ENCODE data around the gene TARBP2. TPM values are rescaled to one million over a fixed set of nuclear protein-coding genes. Genes with fewer than 3 reads are reported as not detected.

TARBP2 gene, protein sequence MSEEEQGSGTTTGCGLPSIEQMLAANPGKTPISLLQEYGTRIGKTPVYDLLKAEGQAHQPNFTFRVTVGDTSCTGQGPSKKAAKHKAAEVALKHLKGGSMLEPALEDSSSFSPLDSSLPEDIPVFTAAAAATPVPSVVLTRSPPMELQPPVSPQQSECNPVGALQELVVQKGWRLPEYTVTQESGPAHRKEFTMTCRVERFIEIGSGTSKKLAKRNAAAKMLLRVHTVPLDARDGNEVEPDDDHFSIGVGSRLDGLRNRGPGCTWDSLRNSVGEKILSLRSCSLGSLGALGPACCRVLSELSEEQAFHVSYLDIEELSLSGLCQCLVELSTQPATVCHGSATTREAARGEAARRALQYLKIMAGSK
- total RNA-seq (2021) (47.8 and 53.3 TPM in 2 replicates), Bru-seq, nascent RNA (percentile 68 among the genes with signal in this experiment), BruChase-seq, experiment 1, labeled RNA remaining after a 2-hour chase (percentile 68 among the genes with signal in this experiment), BruChase-seq, experiment 2, labeled RNA remaining after a 6-hour chase (percentile 88 among the genes with signal in this experiment)
- long read RNA-seq, transcript TARBP2-202 (9 exons, 1,402 nt): minor isoform, 14 of 84 reads
- long read RNA-seq, transcript TARBP2-201 (9 exons, 1,867 nt): major isoform, 17 of 84 reads
- long read RNA-seq, partial matches to known transcripts: 20 of 84 reads
- long read RNA-seq, other reads (novel, unspliced or antisense): 32 of 84 reads

DNA sequence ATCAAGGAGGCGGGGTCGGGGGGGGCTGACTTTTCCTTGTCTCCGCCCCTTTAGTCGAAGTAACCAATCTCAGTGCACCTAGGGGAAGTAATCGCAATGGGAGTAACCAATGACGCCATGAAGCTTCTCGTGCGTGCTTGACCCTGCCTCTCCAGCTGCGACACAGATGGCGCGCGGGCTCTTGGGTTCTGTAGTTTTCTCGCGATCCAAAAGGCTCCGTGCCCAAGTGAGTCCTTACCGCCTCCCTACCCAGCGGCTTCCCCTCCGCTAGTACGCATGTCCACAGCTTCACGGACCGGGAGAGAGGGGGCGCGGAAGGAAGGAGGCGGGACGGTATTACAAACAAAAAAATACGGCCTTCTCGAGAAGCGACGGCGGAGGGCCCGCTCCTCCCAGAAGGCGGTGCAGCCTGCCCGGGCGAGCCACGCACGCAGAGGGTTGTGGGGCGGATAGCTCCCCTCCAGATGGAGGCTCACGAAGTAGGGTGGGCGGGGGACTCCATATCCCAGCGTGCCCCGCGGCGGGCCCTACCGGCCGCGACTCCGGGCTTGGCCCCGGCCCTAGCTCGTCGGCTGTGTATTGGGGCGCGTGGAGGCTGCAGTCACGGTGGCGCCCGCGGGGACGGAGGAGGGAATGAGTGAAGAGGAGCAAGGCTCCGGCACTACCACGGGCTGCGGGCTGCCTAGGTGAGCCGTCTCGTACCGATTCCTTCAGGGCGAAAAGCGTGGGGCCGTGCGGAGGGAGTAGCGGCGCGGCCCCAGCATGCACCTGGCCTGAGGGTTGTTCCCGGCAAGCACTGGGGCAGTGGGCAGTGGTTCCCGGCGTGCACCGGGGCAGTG is at the start of gene TARBP2:
TARBP2 (plus strand) TSS at position 508 of the 839 bp plus-strand sequence; CDS start at position 634, 126 bp downstream.
- Histone ChIP-seq H3F3A (ENCODE audit: insufficient read depth, low read depth) (peaks cover 20% of the 10 kb centered on the region), H3K79me2 (ENCODE audit: low read depth) (peaks cover 26% of the 10 kb centered on the region), H3K4me2 (peak within 1 kb of the TSS; percentile 98), H3K9me2 (ENCODE audit: insufficient read depth) (no peaks in the 10 kb centered on the region), H4K20me1 (ENCODE audit: insufficient read depth) (no peaks in the 10 kb centered on the region), H3K27ac (peak within 1 kb of the TSS; percentile 81), H2AFZ (peak within 1 kb of the TSS; percentile 92), H3K4me3 (peak within 1 kb of the TSS; percentile 77), H3K9me3 (ENCODE audit: insufficient read depth, low read depth) (no peaks in the 10 kb centered on the region), H3K27me3 (ENCODE audit: insufficient read depth, low read depth) (no peaks in the 10 kb centered on the region), H3K4me1 (replicated peaks; ENCODE audit: insufficient read depth) (peaks cover 17% of the 10 kb centered on the region), H3K36me3 (ENCODE audit: low read depth) (no peaks in the 10 kb centered on the region)
- POLR2A ChIA-PET (ENCODE audit: unreplicated experiment): interaction anchor here (0.5 to 1.5 kb wide), 17 partner anchors 9 to 556 kb away, joined by 3 to 11 read pairs (median 4); partner anchors contain the start of genes AAAS, ATP5MC2 and SPRYD3
- intact Hi-C loops (cut with micrococcal nuclease; ENCODE audit: unreplicated experiment): loop anchor here (2.0 to 10.0 kb wide), 3 partner anchors 49 to 436 kb away; partner anchors contain the start of genes AAAS and PCBP2
- CTCF ChIA-PET: interaction anchor here (0.6 to 1.6 kb wide), 7 partner anchors 50 to 495 kb away, joined by 3 to 14 read pairs (median 4); partner anchors contain the start of genes AAAS, ATP5MC2, EIF4B and ITGB7
- TF ChIP-seq EZH2 (IDR thresholded peaks at IDR 0.05; ENCODE audit: low read depth): no peak
- TF ChIP-seq, protein P1, sequence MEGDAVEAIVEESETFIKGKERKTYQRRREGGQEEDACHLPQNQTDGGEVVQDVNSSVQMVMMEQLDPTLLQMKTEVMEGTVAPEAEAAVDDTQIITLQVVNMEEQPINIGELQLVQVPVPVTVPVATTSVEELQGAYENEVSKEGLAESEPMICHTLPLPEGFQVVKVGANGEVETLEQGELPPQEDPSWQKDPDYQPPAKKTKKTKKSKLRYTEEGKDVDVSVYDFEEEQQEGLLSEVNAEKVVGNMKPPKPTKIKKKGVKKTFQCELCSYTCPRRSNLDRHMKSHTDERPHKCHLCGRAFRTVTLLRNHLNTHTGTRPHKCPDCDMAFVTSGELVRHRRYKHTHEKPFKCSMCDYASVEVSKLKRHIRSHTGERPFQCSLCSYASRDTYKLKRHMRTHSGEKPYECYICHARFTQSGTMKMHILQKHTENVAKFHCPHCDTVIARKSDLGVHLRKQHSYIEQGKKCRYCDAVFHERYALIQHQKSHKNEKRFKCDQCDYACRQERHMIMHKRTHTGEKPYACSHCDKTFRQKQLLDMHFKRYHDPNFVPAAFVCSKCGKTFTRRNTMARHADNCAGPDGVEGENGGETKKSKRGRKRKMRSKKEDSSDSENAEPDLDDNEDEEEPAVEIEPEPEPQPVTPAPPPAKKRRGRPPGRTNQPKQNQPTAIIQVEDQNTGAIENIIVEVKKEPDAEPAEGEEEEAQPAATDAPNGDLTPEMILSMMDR (conservative IDR thresholded peaks at IDR 0.05): no peak
- no TSS peak for BruUV-seq (replicated peaks)
- peak; percentile 98 for DNase-seq

DNA sequence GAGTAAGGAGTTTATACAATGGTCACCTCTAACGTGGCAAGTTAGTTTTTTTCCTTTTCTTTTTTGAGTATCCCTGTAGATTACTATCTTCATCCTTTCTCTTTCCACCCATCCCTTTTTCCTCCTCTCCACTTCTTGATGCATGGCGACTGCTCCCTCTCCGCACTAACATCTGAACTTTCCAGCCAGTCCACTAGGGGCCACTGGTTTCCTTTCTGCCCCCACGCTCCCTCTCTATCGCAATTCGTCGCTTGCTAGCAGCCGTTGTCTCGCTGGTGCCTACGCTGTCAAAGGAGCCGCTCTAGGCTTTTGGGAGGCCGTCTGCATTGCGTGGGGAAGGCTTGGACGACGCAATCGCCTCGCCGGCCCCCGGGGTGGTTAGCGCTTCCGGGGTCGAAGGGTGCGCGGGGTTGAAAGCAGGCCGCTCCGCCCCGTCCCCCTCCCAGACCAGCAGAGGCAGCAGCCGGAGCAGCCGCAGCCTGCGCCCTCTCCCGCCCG is 49.4 kb upstream of the TARBP2 start, which contains the start of gene PCBP2:
PCBP2 (plus strand) TSS at position 442 of the 498 bp plus-strand sequence. CDS start 2,699 bp downstream, outside the sequence.
- H3K27ac ChIP-seq: peak within 1 kb of the TSS; percentile 91
- no peaks in the 10 kb centered on the region for H3K27me3 ChIP-seq (ENCODE audit: insufficient read depth, low read depth)
- peaks cover 16% of the 10 kb centered on the region for H3K4me1 ChIP-seq (replicated peaks; ENCODE audit: insufficient read depth)

More for the DNA sequence above, 49.4 kb upstream of the TARBP2 start, which contains the start of gene PCBP2:
- intact Hi-C loops (cut with micrococcal nuclease; ENCODE audit: unreplicated experiment): loop anchor here (1.0 to 5.0 kb wide), 2 partner anchors 10 to 51 kb away; partner anchors contain the start of genes PRR13 and TARBP2
- no TSS peak for BruUV-seq (replicated peaks)
- Histone ChIP-seq H3K4me2 (peak within 1 kb of the TSS; percentile 82), H3K79me2 (ENCODE audit: low read depth) (peaks cover 46% of the 10 kb centered on the region), H4K20me1 (ENCODE audit: insufficient read depth) (peaks cover 42% of the 10 kb centered on the region), H3K36me3 (ENCODE audit: low read depth) (peaks cover 33% of the 10 kb centered on the region), H3K9me2 (ENCODE audit: insufficient read depth) (no peaks in the 10 kb centered on the region), H3F3A (ENCODE audit: insufficient read depth, low read depth) (peaks cover 64% of the 10 kb centered on the region; the same call in 1 of the 2 replicates), H2AFZ (peak within 1 kb of the TSS; percentile 66), H3K4me3 (peak within 1 kb of the TSS; percentile 84), H3K9me3 (ENCODE audit: insufficient read depth, low read depth) (no peaks in the 10 kb centered on the region)
- DNase-seq: peak; percentile 97
- TF ChIP-seq, protein P1 (conservative IDR thresholded peaks at IDR 0.05): peak; percentile 86
- no peak for TF ChIP-seq EZH2 (IDR thresholded peaks at IDR 0.05; ENCODE audit: low read depth)
- POLR2A ChIA-PET (ENCODE audit: unreplicated experiment): no interaction called here
- CTCF ChIA-PET: interaction anchor here (0.6 to 1.0 kb wide), 2 partner anchors 49 to 153 kb away, joined by 3 to 4 read pairs; partner anchors contain the start of gene TARBP2

All from PC-9 (cell line).